Fibroblast of villous mesenchyme (primary cell): Measurements from ENCODE around the gene PLPP3. TPM values are rescaled to one million over a fixed set of nuclear protein-coding genes. Genes with fewer than 3 reads are reported as not detected.
A peak's percentile ranks its signal among the peaks of the same experiment; 100 is the strongest.

ENCODE experiments used
- DNase-seq: peaks from one replicate; pipeline ENCODE4 v3.0.0-alpha.2; 2010; ENCODE audit warnings: low read depth
- H3K4me3 ChIP-seq: 2 replicates; pipeline ENCODE4 v1.5.1; 2011; ENCODE audit warnings: low read depth, mild to moderate bottlenecking, low read length
- total RNA-seq: library from RNA; depleted of rRNA; stranded (reverse); fragments of >200 nt; gene quantifications from 2 replicates; pipeline ENCODE4 v1.2.3, GENCODE V29; 2012
- TF ChIP-seq, protein P1 (sequence below): IDR thresholded peaks from 2 replicates; pipeline ENCODE4 v1.5.1; 2012; ENCODE audit warnings: low read depth, mild to moderate bottlenecking, low read length; ENCODE audit not compliant: insufficient read depth

Gene PLPP3
- total RNA-seq, 1 donor: 14.7 TPM

DNA sequence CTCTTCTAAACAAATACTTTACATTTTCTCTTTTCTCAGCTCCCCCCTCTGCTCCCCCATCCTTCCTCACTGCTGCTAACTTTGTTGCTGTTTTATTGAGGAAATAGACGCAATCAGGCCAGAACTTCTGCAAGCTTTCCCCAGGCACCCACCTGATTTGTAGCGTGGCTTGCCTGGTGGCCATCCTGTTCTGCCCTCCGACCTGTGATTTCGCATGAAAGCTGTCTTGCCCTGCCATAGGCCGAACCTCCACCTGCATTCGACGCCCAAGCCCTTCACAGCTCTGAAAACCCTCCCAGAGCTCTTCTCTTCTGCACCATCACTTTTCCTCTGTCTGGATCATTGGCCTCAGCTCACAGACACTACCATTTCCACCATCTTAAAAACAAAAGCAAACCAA, 100.6 kb downstream of the PLPP3 start:
- no peak for DNase-seq
- TF ChIP-seq, protein P1, sequence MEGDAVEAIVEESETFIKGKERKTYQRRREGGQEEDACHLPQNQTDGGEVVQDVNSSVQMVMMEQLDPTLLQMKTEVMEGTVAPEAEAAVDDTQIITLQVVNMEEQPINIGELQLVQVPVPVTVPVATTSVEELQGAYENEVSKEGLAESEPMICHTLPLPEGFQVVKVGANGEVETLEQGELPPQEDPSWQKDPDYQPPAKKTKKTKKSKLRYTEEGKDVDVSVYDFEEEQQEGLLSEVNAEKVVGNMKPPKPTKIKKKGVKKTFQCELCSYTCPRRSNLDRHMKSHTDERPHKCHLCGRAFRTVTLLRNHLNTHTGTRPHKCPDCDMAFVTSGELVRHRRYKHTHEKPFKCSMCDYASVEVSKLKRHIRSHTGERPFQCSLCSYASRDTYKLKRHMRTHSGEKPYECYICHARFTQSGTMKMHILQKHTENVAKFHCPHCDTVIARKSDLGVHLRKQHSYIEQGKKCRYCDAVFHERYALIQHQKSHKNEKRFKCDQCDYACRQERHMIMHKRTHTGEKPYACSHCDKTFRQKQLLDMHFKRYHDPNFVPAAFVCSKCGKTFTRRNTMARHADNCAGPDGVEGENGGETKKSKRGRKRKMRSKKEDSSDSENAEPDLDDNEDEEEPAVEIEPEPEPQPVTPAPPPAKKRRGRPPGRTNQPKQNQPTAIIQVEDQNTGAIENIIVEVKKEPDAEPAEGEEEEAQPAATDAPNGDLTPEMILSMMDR: no peak

DNA sequence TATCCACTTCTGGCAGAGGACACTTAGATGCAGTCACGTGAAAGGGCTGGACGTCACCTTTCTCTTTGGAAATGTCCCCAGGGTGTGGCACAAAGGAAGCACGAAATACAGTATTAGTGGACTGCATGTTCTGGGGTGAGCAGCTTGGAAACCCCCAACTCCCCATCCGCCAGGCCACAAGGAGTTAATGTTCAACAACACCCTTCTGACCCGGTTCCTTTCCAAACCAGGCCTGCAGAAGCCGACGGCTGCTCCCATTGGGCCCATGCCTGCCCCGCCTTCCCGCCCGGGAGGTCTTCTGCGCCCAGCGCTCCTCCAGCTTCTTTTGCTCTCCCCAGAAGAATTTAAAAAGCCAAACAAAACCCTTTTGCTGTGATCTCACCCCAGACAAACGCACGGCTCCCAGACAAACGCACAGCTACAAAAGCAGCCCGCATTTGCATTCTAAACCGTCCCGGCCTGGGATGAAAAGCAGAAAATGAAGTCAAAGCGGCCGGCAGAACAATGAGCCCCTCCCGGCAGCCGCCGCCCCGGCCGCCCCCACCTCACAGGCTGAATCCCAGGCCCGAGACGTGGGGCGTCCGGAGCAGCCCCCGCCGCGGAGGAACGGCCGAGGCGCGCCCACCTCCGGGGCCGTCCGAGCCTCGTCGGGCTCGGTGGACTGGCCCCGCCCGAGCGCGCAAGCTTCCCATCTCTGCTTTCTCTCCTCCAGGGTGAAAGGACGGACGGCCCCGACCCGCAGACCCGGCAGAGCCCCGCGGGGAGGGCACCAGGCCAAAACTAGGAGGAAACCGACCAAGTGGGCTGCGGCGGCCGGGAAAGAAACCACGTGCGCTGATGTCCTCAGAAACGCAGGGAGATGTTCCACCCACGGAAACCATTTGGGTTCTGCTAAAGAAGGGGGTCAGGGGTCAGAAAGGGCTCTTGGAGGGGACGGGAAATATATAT, 101.9 kb downstream of the PLPP3 start:
- peak overlapping the region; percentile 54 for H3K4me3 ChIP-seq
- DNase-seq: peak; percentile 45
- TF ChIP-seq, protein P1: no peak

More for the DNA sequence above, 100.6 kb downstream of the PLPP3 start:
- H3K4me3 ChIP-seq: no peak overlapping the region

DNA sequence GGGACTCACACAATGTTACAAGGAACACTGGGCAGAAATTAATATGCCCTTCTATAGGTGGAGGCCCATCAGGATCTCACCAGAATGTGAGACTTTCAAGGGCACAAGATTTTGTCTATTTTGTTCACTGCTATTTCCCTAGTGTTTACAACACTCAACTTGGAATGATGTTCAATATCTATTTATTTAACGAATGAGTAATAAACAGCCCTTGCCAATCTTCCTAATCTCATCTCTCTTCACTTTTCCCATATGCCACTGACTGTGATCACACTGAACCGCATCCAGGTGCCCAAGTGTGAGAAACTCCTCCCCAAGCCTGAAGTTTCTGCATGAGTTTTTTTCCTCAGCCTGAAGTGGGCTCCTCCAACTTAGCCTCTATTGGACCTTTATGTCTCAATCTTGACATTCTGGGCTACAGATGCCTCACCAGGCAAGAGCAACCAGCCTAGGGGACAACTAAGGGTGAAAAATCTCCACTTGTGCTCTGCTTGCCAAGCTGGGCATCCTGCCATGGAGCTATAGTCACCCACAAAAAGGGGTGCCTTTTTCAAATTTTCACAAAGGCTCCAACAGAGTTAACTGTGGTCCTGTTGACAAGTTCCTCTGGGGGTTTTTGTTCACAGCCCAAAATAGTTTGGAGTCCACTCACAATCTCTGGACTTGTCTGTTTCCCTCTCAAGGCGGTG, 105.6 kb downstream of the PLPP3 start:
- TF ChIP-seq, protein P1: no peak
- DNase-seq: no peak
- H3K4me3 ChIP-seq: no peak overlapping the region

DNA sequence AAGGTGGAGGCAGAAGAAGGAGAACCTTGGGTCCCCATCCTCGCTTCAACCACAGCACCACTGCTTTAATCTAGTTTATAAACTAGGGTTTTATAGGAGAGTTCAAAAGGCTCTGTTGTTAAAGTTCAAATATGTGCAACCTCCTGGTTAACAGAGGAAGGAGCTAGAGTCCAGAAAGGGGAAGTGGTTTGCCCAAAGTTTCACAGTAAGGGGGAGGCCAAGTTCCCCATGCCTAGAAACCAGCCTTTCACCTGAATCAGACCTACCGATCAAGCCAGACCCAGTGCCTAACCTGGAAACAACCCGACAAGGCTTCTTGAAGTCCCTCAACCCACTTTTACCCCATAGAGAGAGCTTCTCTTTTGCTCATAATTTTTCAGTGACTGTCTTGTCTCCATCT, 106.5 kb downstream of the PLPP3 start:
- TF ChIP-seq, protein P1: no peak
- no peak overlapping the region for H3K4me3 ChIP-seq
- DNase-seq: no peak

DNA sequence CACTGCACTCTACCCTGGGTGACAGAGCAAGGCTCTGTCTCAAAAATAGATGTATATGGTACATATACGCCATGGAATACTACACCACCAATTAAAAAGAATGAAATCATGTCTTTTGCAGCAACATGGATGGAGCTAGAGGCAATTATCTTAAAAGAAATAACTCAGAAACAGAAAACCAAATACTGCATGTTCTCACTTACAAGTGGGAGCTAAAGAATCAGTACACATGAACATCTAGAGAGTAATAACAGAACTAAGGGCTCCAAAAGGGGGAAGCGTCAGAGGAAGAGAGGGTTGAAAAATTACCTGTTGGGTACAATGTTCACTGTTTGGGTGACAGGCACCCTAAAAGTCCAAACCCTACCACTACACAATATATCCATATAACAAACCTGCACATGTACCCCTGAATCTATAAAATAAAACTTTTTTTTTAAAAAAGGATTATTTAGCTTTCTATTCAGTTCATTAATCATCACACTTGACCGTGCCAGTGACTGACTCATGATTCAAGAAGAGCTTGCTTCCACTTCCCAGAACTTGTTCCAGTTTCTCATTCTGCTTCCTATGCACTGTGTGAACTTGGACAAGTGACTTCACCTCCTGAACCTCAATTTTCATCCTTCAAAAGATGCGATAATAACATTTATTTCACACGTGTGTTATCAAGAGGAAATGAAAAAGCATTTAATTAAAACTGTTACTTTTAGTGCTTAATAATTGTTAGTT, 109.6 kb downstream of the PLPP3 start:
- no peak overlapping the region for H3K4me3 ChIP-seq
- TF ChIP-seq, protein P1: no peak
- DNase-seq: no peak

DNA sequence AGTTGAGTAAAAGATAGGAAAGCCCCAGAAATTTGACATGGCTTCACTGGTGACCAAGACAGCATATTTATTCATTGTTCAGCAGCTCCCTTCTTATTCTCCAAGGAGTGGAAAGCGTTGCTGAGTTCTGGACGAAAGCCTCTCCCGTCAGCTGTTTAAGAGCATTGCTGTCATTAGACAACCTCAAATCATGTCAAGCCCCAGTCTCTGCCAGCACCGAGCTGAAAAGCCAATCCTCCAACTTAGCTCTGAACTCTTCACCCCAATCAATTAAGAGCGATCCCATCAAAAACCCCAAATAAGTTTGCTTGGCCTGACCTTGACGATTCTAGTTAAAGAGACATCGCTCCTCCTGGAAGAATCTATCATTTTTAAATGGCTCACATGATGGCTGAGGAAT, 110.8 kb downstream of the PLPP3 start:
- no peak overlapping the region for H3K4me3 ChIP-seq
- TF ChIP-seq, protein P1: no peak
- no peak for DNase-seq
